ENCODE measurements around the gene CYP2A13.
"Not testable (repeated sequence)": the region's sequence is repeated elsewhere in the genome, so short reads cannot be mapped to it uniquely, and the experiment has no call there.

DNA sequence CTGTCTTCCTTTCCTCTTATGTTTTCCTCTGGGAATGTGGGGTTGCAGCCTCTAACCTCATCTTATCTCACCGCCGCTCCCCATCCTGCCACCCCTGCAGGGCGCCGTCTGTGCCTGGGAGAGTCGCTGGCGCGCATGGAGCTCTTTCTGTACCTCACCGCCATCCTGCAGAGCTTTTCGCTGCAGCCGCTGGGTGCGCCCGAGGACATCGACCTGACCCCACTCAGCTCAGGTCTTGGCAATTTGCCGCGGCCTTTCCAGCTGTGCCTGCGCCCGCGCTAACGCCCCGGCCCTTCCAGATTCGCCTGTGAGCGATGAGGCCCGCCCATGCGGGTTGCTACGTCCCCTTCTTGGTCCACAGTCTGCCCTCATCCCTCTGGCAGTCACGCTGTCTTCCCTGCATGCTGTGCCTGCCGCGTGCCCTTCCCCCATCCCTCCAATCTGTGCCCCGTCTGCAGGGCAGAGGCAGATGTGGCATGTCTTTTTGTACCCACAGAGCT lies 39.6 kb downstream of the CYP2A13 start:
- TF ChIP-seq ZNF76 (CRISPR knock-in tag; IDR thresholded peaks at IDR 0.05; ENCODE audit: borderline replicate concordance) = not testable (repeated sequence)
- TF ChIP-seq, protein P1, sequence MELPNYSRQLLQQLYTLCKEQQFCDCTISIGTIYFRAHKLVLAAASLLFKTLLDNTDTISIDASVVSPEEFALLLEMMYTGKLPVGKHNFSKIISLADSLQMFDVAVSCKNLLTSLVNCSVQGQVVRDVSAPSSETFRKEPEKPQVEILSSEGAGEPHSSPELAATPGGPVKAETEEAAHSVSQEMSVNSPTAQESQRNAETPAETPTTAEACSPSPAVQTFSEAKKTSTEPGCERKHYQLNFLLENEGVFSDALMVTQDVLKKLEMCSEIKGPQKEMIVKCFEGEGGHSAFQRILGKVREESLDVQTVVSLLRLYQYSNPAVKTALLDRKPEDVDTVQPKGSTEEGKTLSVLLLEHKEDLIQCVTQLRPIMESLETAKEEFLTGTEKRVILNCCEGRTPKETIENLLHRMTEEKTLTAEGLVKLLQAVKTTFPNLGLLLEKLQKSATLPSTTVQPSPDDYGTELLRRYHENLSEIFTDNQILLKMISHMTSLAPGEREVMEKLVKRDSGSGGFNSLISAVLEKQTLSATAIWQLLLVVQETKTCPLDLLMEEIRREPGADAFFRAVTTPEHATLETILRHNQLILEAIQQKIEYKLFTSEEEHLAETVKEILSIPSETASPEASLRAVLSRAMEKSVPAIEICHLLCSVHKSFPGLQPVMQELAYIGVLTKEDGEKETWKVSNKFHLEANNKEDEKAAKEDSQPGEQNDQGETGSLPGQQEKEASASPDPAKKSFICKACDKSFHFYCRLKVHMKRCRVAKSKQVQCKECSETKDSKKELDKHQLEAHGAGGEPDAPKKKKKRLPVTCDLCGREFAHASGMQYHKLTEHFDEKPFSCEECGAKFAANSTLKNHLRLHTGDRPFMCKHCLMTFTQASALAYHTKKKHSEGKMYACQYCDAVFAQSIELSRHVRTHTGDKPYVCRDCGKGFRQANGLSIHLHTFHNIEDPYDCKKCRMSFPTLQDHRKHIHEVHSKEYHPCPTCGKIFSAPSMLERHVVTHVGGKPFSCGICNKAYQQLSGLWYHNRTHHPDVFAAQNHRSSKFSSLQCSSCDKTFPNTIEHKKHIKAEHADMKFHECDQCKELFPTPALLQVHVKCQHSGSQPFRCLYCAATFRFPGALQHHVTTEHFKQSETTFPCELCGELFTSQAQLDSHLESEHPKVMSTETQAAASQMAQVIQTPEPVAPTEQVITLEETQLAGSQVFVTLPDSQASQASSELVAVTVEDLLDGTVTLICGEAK (IDR thresholded peaks at IDR 0.05) = not testable (repeated sequence)
- TF ChIP-seq, protein P1 (CRISPR knock-in tag; IDR thresholded peaks at IDR 0.05) = not testable (repeated sequence)
- TF ChIP-seq, protein P2, sequence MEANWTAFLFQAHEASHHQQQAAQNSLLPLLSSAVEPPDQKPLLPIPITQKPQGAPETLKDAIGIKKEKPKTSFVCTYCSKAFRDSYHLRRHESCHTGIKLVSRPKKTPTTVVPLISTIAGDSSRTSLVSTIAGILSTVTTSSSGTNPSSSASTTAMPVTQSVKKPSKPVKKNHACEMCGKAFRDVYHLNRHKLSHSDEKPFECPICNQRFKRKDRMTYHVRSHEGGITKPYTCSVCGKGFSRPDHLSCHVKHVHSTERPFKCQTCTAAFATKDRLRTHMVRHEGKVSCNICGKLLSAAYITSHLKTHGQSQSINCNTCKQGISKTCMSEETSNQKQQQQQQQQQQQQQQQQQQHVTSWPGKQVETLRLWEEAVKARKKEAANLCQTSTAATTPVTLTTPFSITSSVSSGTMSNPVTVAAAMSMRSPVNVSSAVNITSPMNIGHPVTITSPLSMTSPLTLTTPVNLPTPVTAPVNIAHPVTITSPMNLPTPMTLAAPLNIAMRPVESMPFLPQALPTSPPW (CRISPR knock-in tag; IDR thresholded peaks at IDR 0.05) = not testable (repeated sequence)
